Gastroesophageal sphincter (tissue), 3 donors: ENCODE data around the gene IP6K2.

Experiments used
- CTCF ChIP-seq, 4 experiments: fragments of 200-600 bp in 2 of 4; fragments of 450-650 bp in 2 of 4; sonication (generic) in 1 of 4; IDR thresholded peaks; one replicate each; pipeline ENCODE4 v1.5.1; 2017 to 2019; ENCODE audit warnings: antibody characterized with exemption in 4 of 4, mild to moderate bottlenecking in 2 of 4, moderate library complexity in 2 of 4
- POLR2A ChIP-seq, 2 donors: fragments of 450-650 bp; IDR thresholded peaks; one replicate each; pipeline ENCODE4 v1.6.1; 2017; ENCODE audit warnings: antibody characterized with exemption in 2 of 2, mild to moderate bottlenecking in 2 of 2, moderate library complexity in 1 of 2
- POLR2AphosphoS5 ChIP-seq: sonication (generic); formaldehyde crosslinking; IDR thresholded peaks from one replicate; pipeline ENCODE4 v1.6.1; 2017; ENCODE audit warnings: antibody characterized with exemption

GRCh38 chr3:48709051-48709461 lies 8.0 kb downstream of the IP6K2 start:
- TF ChIP-seq POLR2AphosphoS5 = no peak
- TF ChIP-seq CTCF (IDR thresholded peaks at IDR 0.05) = no peak
- no peak for TF ChIP-seq POLR2A (IDR thresholded peaks at IDR 0.05)
